WTC11 (cell line): ENCODE results near the gene FGFR4. TPM values are rescaled to one million over a fixed set of nuclear protein-coding genes. Genes with fewer than 3 reads are reported as not detected.

Experiments
- ELF4 ChIP-seq: sonication (generic); formaldehyde crosslinking; IDR thresholded peaks from 2 replicates; pipeline ENCODE4 v1.8.1; 2022; ENCODE audit warnings: low read depth, mild to moderate bottlenecking, moderate library complexity, missing genetic modification reagents
- MYBL2 ChIP-seq: sonication (generic); formaldehyde crosslinking; IDR thresholded peaks from 2 replicates; pipeline ENCODE4 v1.8.1; 2023; ENCODE audit warnings: mild to moderate bottlenecking, moderate library complexity, missing genetic modification reagents
- NFE2L1 ChIP-seq: sonication (generic); formaldehyde crosslinking; IDR thresholded peaks from 2 replicates; pipeline ENCODE4 v1.8.1; 2023; ENCODE audit warnings: missing genetic modification reagents
- NFYB ChIP-seq: sonication (generic); formaldehyde crosslinking; conservative IDR thresholded peaks from 2 replicates; pipeline ENCODE4 v1.8.0; 2022; ENCODE audit warnings: low read depth, missing genetic modification reagents
- SOX15 ChIP-seq: fragments of 250-450 bp; sonication (Bioruptor Pico); IDR thresholded peaks from 2 replicates; pipeline ENCODE4 v1.9.0; 2021; ENCODE audit warnings: mild to moderate bottlenecking
- TEAD1 ChIP-seq: sonication (generic); formaldehyde crosslinking; IDR thresholded peaks from 2 replicates; pipeline ENCODE4 v1.8.0; 2022; ENCODE audit warnings: mild to moderate bottlenecking, missing genetic modification reagents
- TP53 ChIP-seq: sonication (generic); formaldehyde crosslinking; IDR thresholded peaks from 2 replicates; pipeline ENCODE4 v1.8.1; 2023; ENCODE audit warnings: mild to moderate bottlenecking, missing genetic modification reagents
- ZBTB21 ChIP-seq: sonication (generic); formaldehyde crosslinking; IDR thresholded peaks from 2 replicates; pipeline ENCODE4 v1.8.1; 2023; ENCODE audit warnings: mild to moderate bottlenecking, missing genetic modification reagents, borderline replicate concordance
- ZNF121 ChIP-seq: sonication (generic); formaldehyde crosslinking; IDR thresholded peaks from 2 replicates; pipeline ENCODE4 v1.8.0; 2023; ENCODE audit warnings: missing genetic modification reagents
- ZNF219 ChIP-seq: sonication (generic); formaldehyde crosslinking; IDR thresholded peaks from 2 replicates; pipeline ENCODE4 v1.8.0; 2023; ENCODE audit warnings: missing genetic modification reagents, mild to moderate bottlenecking, borderline replicate concordance
- ZNF232 ChIP-seq: sonication (generic); formaldehyde crosslinking; IDR thresholded peaks from 2 replicates; pipeline ENCODE4 v1.8.0; 2022; ENCODE audit warnings: mild to moderate bottlenecking, missing genetic modification reagents
- ZNF416 ChIP-seq: fragments of 250-450 bp; sonication (Bioruptor Pico); IDR thresholded peaks from 2 replicates; pipeline ENCODE4 v1.9.0; 2021; ENCODE audit warnings: mild to moderate bottlenecking, inconsistent platforms
- total RNA-seq: library from RNA; stranded (reverse); gene quantifications from 3 replicates; pipeline ENCODE4 v1.2.3, GENCODE V29; 2021
- TF ChIP-seq, protein P1 (sequence below): sonication (generic); formaldehyde crosslinking; IDR thresholded peaks from 2 replicates; pipeline ENCODE4 v1.8.0; 2023; ENCODE audit warnings: missing genetic modification reagents, mild to moderate bottlenecking, borderline replicate concordance
- TF ChIP-seq, protein P2 (sequence below): sonication (generic); formaldehyde crosslinking; IDR thresholded peaks from 2 replicates; pipeline ENCODE4 v1.8.1; 2023; ENCODE audit warnings: mild to moderate bottlenecking, missing genetic modification reagents
- TF ChIP-seq, protein P3 (sequence below): fragments of 250-450 bp; sonication (Bioruptor Pico); IDR thresholded peaks from 2 replicates; pipeline ENCODE4 v1.9.0; 2021; ENCODE audit warnings: mild to moderate bottlenecking, borderline replicate concordance
- TF ChIP-seq, protein P4 (sequence below): fragments of 250-450 bp; sonication (Bioruptor Pico); IDR thresholded peaks from 2 replicates; pipeline ENCODE4 v1.8.0; 2021; ENCODE audit warnings: mild to moderate bottlenecking
- TF ChIP-seq, protein P5 (sequence below): sonication (generic); formaldehyde crosslinking; IDR thresholded peaks from 2 replicates; pipeline ENCODE4 v1.8.1; 2022; ENCODE audit warnings: low read depth, mild to moderate bottlenecking, moderate library complexity, missing genetic modification reagents, borderline replicate concordance
- TF ChIP-seq, protein P6 (sequence below): sonication (generic); formaldehyde crosslinking; conservative IDR thresholded peaks from 2 replicates; pipeline ENCODE4 v1.8.1; 2022; ENCODE audit warnings: mild to moderate bottlenecking, missing genetic modification reagents
- TF ChIP-seq, protein P7 (sequence below): sonication (generic); formaldehyde crosslinking; IDR thresholded peaks from 2 replicates; pipeline ENCODE4 v1.8.1; 2023; ENCODE audit warnings: mild to moderate bottlenecking, missing genetic modification reagents, moderate library complexity
- TF ChIP-seq, protein P8 (sequence below): sonication (generic); formaldehyde crosslinking; conservative IDR thresholded peaks from 2 replicates; pipeline ENCODE4 v1.8.1; 2023; ENCODE audit warnings: mild to moderate bottlenecking, low read depth, missing genetic modification reagents, moderate library complexity

Gene FGFR4
- total RNA-seq, 1 experiment from 2014 or later: 108 TPM

DNA sequence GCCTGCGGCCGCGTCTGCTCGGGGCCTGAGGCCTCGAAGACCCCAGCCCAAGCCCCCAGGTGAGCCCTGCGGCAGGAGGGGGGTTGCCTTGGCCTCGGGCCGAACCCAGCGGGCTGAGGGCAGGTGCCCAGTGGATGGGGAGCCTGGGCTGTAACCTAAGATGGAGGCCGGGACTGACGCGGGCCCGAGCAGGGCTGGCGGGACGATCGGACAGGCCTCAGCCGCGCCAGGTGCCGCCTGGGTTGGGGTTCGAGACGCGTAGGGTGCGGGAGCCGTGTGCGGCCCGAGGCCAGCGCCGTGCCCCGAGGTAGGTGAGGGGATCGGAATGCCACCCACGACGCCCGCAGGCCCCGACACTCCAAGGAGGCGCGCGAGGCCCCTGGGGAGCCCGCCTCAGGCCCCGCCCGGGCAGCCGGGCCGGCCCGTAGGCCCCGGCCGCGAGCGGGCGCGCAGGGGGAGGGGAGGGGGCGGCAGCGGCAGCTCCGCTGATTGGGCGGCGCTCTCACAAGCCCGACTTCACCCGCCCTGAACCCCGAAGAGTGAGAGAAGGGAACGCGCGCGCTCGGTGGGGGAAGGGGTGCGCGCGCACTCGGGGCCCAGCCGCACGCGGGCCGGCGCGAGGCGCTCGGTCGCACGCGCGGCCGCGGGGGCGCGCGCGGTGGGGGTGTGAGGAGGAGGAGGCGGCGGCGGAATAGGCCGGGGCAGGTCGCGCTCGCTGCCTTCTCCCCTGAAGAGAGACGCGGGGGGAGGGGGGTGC is 46.6 kb downstream of the FGFR4 start, which contains the start of gene NSD1 (continued):
- TF ChIP-seq, protein P1, sequence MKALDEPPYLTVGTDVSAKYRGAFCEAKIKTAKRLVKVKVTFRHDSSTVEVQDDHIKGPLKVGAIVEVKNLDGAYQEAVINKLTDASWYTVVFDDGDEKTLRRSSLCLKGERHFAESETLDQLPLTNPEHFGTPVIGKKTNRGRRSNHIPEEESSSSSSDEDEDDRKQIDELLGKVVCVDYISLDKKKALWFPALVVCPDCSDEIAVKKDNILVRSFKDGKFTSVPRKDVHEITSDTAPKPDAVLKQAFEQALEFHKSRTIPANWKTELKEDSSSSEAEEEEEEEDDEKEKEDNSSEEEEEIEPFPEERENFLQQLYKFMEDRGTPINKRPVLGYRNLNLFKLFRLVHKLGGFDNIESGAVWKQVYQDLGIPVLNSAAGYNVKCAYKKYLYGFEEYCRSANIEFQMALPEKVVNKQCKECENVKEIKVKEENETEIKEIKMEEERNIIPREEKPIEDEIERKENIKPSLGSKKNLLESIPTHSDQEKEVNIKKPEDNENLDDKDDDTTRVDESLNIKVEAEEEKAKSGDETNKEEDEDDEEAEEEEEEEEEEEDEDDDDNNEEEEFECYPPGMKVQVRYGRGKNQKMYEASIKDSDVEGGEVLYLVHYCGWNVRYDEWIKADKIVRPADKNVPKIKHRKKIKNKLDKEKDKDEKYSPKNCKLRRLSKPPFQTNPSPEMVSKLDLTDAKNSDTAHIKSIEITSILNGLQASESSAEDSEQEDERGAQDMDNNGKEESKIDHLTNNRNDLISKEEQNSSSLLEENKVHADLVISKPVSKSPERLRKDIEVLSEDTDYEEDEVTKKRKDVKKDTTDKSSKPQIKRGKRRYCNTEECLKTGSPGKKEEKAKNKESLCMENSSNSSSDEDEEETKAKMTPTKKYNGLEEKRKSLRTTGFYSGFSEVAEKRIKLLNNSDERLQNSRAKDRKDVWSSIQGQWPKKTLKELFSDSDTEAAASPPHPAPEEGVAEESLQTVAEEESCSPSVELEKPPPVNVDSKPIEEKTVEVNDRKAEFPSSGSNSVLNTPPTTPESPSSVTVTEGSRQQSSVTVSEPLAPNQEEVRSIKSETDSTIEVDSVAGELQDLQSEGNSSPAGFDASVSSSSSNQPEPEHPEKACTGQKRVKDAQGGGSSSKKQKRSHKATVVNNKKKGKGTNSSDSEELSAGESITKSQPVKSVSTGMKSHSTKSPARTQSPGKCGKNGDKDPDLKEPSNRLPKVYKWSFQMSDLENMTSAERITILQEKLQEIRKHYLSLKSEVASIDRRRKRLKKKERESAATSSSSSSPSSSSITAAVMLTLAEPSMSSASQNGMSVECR: 0 out of 2 replicates have a peak, but pooled peaks have one; percentile 60
- TF ChIP-seq ELF4 (CRISPR knock-in tag) (no peak), TP53 (CRISPR knock-in tag) (no peak; the same call in 1 of the 2 replicates), ZNF121 (CRISPR knock-in tag) (peak; percentile 17; the same call in 1 of the 2 replicates), ZNF219 (CRISPR knock-in tag) (peak; percentile 35; the same call in 1 of the 2 replicates), ZNF232 (CRISPR knock-in tag) (peak; percentile 78), MYBL2 (CRISPR knock-in tag) (no peak), NFE2L1 (CRISPR knock-in tag) (0 out of 2 replicates have a peak, but pooled peaks have one; percentile 6), SOX15 (CRISPR knock-in tag) (no peak), TEAD1 (peak; percentile 86), ZBTB21 (CRISPR knock-in tag) (no peak), NFYB (CRISPR knock-in tag) (peak; percentile 18; the same call in 1 of the 2 replicates), ZNF416 (peak; percentile 84; the same call in 1 of the 2 replicates)
- TF ChIP-seq, protein P2, sequence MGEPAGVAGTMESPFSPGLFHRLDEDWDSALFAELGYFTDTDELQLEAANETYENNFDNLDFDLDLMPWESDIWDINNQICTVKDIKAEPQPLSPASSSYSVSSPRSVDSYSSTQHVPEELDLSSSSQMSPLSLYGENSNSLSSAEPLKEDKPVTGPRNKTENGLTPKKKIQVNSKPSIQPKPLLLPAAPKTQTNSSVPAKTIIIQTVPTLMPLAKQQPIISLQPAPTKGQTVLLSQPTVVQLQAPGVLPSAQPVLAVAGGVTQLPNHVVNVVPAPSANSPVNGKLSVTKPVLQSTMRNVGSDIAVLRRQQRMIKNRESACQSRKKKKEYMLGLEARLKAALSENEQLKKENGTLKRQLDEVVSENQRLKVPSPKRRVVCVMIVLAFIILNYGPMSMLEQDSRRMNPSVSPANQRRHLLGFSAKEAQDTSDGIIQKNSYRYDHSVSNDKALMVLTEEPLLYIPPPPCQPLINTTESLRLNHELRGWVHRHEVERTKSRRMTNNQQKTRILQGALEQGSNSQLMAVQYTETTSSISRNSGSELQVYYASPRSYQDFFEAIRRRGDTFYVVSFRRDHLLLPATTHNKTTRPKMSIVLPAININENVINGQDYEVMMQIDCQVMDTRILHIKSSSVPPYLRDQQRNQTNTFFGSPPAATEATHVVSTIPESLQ (CRISPR knock-in tag): no peak
- TF ChIP-seq, protein P3, sequence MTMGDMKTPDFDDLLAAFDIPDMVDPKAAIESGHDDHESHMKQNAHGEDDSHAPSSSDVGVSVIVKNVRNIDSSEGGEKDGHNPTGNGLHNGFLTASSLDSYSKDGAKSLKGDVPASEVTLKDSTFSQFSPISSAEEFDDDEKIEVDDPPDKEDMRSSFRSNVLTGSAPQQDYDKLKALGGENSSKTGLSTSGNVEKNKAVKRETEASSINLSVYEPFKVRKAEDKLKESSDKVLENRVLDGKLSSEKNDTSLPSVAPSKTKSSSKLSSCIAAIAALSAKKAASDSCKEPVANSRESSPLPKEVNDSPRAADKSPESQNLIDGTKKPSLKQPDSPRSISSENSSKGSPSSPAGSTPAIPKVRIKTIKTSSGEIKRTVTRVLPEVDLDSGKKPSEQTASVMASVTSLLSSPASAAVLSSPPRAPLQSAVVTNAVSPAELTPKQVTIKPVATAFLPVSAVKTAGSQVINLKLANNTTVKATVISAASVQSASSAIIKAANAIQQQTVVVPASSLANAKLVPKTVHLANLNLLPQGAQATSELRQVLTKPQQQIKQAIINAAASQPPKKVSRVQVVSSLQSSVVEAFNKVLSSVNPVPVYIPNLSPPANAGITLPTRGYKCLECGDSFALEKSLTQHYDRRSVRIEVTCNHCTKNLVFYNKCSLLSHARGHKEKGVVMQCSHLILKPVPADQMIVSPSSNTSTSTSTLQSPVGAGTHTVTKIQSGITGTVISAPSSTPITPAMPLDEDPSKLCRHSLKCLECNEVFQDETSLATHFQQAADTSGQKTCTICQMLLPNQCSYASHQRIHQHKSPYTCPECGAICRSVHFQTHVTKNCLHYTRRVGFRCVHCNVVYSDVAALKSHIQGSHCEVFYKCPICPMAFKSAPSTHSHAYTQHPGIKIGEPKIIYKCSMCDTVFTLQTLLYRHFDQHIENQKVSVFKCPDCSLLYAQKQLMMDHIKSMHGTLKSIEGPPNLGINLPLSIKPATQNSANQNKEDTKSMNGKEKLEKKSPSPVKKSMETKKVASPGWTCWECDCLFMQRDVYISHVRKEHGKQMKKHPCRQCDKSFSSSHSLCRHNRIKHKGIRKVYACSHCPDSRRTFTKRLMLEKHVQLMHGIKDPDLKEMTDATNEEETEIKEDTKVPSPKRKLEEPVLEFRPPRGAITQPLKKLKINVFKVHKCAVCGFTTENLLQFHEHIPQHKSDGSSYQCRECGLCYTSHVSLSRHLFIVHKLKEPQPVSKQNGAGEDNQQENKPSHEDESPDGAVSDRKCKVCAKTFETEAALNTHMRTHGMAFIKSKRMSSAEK (CRISPR knock-in tag): no peak
- TF ChIP-seq, protein P4, sequence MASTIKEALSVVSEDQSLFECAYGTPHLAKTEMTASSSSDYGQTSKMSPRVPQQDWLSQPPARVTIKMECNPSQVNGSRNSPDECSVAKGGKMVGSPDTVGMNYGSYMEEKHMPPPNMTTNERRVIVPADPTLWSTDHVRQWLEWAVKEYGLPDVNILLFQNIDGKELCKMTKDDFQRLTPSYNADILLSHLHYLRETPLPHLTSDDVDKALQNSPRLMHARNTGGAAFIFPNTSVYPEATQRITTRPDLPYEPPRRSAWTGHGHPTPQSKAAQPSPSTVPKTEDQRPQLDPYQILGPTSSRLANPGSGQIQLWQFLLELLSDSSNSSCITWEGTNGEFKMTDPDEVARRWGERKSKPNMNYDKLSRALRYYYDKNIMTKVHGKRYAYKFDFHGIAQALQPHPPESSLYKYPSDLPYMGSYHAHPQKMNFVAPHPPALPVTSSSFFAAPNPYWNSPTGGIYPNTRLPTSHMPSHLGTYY (CRISPR knock-in tag): no peak
- TF ChIP-seq, protein P5, sequence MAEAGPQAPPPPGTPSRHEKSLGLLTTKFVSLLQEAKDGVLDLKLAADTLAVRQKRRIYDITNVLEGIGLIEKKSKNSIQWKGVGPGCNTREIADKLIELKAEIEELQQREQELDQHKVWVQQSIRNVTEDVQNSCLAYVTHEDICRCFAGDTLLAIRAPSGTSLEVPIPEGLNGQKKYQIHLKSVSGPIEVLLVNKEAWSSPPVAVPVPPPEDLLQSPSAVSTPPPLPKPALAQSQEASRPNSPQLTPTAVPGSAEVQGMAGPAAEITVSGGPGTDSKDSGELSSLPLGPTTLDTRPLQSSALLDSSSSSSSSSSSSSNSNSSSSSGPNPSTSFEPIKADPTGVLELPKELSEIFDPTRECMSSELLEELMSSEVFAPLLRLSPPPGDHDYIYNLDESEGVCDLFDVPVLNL (CRISPR knock-in tag): peak; percentile 64; the same call in 1 of the 2 replicates
- TF ChIP-seq, protein P6, sequence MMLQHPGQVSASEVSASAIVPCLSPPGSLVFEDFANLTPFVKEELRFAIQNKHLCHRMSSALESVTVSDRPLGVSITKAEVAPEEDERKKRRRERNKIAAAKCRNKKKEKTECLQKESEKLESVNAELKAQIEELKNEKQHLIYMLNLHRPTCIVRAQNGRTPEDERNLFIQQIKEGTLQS (CRISPR knock-in tag): no peak
- TF ChIP-seq, protein P7, sequence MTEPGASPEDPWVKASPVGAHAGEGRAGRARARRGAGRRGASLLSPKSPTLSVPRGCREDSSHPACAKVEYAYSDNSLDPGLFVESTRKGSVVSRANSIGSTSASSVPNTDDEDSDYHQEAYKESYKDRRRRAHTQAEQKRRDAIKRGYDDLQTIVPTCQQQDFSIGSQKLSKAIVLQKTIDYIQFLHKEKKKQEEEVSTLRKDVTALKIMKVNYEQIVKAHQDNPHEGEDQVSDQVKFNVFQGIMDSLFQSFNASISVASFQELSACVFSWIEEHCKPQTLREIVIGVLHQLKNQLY (CRISPR knock-in tag): no peak
- TF ChIP-seq, protein P8, sequence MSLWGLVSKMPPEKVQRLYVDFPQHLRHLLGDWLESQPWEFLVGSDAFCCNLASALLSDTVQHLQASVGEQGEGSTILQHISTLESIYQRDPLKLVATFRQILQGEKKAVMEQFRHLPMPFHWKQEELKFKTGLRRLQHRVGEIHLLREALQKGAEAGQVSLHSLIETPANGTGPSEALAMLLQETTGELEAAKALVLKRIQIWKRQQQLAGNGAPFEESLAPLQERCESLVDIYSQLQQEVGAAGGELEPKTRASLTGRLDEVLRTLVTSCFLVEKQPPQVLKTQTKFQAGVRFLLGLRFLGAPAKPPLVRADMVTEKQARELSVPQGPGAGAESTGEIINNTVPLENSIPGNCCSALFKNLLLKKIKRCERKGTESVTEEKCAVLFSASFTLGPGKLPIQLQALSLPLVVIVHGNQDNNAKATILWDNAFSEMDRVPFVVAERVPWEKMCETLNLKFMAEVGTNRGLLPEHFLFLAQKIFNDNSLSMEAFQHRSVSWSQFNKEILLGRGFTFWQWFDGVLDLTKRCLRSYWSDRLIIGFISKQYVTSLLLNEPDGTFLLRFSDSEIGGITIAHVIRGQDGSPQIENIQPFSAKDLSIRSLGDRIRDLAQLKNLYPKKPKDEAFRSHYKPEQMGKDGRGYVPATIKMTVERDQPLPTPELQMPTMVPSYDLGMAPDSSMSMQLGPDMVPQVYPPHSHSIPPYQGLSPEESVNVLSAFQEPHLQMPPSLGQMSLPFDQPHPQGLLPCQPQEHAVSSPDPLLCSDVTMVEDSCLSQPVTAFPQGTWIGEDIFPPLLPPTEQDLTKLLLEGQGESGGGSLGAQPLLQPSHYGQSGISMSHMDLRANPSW (CRISPR knock-in tag): 0 out of 2 replicates have a peak, but pooled peaks have one; percentile 15
